GM18505 (cell line): ENCODE data around the gene ALK.

Experiments used
- ATAC-seq: cut with Tn5 transposase; IDR thresholded peaks from one replicate; pipeline ENCODE4 v1.9.1; 2021; ENCODE audit not compliant: unreplicated experiment
- POLR2A ChIP-seq: IDR thresholded peaks from 4 replicates; pipeline ENCODE4 v1.6.1; 2011; ENCODE audit warnings: borderline replicate concordance; ENCODE audit not compliant: insufficient read depth, insufficient read length; ENCODE audit errors: extremely low read depth

ALK gene

DNA sequence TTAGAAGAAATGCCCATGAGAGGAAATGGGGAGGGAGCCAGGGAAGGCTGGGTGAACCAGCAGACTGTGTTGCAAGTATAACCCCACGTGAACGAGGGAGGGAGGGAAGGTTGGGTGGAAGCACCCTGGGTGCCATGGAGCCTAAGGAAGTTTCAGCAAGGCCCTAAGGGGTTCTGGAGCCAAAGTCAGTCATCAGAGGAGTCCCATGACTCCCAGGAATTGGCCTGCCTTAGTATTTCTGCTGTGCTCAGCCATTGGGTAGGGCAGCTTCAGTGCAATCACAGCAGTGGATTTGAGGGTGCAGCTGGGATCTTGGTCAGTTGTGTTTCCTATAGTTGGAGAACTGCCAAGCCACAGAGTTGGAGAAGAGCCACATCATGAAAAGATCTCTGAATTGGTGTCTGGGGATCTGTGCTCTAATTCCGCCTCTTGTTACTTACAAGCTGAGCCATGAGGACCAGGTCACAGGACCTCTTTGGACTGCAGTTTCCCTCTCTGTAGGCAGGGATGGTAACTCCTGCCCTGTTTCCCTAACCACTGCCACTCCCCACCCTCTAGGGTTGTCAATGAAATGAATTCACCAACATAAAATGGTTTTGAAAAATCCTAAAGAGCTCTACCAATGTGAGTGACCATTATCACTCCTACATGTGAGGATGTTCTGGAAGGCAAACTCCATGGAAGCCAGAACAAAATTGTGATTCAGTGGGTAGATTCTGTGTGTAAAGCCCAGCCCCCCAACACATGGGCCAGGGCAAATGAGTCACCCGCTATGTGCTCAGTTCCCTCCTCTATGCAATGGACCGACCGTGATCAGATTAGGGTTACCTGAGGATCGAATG is 697.3 kb downstream of the ALK start:
- TF ChIP-seq POLR2A: no peak
- ATAC-seq: no peak

DNA sequence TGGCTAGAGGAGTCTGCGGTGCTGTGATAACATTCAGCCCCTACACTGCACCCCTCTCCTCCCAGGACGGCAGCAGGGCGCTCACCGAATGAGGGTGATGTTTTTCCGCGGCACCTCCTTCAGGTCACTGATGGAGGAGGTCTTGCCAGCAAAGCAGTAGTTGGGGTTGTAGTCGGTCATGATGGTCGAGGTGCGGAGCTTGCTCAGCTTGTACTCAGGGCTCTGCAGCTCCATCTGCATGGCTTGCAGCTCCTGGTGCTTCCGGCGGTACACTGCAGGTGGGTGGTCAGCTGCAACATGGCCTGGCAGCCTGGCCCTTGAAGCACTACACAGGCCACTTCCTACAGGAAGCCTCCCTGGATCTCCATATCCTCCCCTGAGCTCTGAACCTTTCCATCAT is 698.1 kb downstream of the ALK start:
- no peak for TF ChIP-seq POLR2A
- no peak for ATAC-seq

DNA sequence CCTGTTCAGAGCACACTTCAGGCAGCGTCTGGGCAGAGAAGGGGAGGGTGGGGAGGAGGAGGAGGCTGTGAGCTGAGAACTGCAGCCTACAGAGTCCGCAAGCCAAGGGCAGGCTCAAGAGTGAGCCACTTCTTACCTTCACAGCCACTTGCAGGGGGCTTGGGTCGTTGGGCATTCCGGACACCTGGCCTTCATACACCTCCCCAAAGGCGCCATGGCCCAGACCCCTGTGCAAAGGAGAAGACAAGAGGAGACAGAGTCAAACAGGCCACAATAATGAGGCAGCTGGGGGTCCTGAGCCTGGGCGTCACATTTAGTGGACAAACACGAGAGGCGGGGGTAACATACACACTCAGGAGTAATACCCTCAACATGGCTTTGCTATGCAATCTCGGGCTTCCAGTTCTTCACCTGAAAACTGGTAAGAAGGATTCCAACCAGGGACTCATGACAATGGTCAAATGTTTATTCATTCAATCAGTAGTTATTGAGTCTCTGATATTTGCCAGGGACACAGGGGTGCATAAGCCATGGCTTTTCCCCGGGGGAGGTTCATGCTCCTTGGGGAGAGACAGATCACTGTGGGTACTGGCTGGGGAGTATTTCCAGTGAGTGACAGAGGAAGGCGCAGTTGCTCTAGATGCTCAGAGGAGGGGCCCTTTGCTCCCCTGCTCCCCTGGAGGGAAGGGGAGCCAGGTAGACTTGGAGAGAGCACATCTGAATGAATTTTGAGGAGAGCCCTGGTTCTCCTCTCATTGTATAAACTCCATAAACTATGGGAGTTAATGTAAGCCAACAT is 698.8 kb downstream of the ALK start:
- no peak for ATAC-seq
- TF ChIP-seq POLR2A: no peak

DNA sequence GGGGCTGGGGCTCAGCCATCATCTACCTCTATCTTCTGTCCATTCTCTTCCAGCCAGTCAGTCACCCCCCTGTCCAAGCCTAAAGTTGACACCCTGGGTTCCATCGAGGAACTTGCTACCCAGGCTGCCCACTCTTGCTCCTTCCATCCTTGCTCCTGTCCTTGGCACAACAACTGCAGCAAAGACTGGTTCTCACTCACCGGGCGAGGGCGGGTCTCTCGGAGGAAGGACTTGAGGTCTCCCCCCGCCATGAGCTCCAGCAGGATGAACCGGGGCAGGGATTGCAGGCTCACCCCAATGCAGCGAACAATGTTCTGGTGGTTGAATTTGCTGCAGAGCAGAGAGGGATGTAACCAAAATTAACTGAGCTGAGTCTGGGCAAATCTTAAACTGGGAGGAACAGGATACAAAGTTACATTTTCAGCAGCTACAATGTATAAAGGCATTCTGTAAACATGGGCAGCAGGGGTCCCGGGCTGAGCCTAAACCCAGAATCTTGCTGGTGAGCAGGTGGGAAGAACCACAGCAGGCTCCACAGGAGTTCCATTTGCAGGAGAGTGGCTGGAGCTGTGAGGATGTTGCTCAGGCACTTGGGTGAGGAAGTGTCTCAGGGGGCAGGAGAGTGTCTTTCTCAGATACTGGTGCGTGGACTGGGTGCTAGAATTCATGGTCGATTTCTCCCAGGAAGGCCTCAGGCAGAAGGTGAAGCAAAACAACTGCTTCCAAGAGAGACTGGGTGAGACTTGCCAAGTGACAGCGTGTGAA is 700.7 kb downstream of the ALK start:
- TF ChIP-seq POLR2A: no peak
- no peak for ATAC-seq

DNA sequence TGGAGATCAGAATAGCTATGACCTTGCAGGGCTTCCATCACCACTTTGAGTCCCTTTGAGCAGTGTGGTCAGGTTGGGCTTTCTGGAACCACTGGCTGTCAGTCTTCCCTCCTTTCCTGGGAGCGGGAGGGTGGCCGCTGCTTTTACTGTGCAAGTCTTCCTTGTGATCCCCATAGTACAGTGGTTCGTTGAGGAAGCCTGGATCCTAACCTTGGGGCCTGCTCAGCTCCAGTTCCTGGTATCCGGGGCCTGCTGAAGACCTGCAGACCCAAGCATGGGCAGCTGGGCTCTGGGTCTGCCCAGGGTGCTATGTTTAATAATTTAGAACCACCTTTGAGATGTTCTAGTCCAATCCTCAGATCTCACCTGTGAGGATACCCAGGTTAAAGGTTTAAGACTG is 702.0 kb downstream of the ALK start:
- ATAC-seq: no peak

DNA sequence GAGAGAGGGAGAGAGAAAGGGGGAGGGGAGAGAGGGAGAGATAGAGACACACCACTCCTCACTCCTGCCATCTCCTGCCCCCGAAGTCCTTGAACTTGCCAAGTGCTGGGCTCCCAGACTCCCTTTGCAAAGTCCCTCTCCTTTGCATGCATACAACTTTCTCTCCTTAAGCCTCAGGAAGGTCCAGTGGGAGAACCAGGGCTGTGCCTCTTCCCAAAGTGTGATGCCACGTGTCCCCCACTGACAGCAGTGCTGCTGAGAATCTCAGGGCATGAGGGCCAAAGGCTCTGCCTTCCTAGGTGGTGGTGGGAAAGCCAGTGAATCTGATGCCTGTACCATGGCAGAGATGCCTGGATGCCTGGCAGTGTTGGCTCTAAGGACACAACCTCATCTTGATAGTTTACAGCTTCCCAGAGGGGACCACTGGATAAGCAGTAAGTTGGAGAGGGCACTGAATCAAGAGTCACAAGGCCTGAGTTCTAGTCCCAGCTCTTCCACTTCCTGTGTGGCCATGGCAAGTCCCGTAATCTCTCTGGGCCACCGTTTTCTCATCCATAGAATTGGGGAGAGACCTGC is 702.7 kb downstream of the ALK start:
- ATAC-seq: no peak
- no peak for TF ChIP-seq POLR2A

More for the DNA sequence above, 702.0 kb downstream of the ALK start:
- no peak for TF ChIP-seq POLR2A

DNA sequence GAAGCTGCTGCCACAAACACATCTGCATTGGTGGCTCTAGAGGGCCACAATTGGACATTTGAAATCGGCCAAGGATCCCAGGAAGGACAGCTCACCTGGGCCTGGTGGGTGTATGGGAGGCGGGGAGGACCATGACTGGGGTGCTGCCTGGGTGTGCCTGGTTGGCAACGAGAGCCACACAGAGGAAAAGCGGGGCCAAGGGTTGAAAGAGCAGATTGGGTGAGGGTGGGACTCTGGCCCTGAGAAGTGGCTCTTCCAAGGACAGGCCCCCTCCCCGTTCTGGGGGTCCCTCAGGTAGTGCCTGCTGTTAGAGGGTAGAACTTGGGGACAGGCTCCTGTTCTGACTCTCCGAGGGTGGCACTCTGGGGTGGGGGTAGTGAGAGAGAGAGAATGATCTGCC is 703.3 kb downstream of the ALK start:
- no peak for TF ChIP-seq POLR2A
- ATAC-seq: no peak

DNA sequence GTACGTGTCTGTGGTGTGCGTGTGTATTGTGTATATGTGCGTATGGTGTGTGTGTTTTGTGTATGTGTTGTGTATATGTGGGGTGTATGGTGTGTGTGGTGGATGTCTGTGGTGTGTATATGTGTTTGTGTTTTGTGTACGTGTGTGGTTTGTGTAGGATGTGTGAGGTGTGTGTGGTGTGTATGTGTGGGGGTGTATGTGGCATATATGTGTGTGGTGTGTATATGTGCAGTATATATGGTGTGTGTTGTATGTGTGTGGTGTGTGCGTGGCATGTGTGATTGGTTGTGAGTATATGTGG is 704.8 kb downstream of the ALK start:
- ATAC-seq: no peak
- TF ChIP-seq POLR2A: no peak

DNA sequence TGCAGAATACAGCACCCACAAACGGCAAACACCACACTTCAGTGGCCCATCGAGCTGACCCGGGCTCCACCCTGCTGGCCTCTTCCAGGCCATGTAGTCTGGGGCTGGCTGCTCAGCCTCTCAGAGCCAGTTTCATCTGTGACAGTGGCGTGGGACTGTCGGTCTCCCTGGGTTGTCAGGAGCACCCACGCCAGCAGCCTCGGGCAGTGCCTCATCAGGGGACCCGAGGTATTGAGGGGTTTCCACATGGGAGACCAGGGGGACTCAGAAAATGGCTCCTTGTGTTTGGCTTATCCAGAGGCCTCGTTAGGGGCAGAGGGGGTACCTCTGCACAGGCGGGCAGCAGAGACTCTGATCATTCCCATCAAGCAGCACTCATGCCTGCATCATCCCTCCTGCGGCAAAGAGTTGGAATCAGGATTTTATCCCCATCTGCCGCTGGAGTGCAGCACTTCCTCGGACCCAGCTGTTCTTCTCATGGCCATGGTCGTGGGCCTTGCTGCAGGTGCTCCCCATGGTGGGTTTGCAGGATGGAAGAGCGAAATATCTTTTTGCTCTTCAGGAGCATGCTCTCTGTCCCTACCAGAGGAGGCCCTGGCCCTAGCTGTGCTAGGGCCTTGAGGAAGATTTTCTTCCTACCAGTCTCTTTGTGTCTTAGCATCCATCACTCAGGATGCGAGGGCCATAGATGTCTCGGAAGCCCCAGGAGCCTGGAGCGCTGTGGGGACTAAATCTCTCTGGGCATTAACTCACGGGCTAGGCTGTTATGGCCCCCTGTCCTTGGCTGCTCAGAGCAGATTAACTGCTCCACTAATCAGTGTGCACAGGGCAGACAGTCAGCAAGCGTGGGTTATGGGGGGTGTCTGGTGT is 705.4 kb downstream of the ALK start:
- no peak for TF ChIP-seq POLR2A
- no peak for ATAC-seq

DNA sequence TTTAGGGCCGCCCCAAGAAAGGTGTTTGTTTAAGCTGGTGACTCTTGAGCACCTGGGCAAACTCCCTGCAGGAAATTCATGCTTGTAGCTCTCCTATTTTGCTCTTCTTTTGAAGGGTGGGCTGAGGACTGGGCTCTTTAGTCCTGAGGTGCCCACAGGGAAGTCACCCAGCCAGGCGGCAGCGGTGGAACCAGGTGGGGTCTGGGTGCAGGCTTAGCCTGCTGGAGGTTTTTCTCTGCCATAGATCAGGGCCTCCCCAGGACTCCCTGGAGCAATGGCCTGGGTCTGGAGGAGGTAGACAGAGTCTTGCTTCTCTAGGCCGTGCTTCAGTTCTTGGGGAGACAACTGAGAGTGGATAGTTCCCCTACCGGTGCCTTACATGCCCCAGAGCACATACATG is 706.3 kb downstream of the ALK start:
- ATAC-seq: no peak
- TF ChIP-seq POLR2A: no peak

DNA sequence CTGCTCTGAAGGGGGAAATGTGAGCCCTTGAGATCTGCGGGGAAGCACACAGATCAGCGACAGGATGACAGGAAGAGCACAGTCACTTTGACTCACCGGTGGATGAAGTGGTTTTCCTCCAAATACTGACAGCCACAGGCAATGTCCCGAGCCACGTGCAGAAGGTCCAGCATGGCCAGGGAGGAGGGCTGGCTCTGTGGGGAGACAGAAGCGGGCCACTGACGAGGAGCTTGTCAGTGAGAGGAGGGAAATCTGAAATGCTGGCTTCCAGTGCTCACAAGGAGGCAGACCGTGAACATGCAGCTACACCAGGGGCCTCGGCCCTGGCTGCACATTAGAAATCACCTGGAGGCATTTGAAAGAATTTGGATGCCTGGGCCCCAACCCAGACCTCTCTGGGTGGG is 707.5 kb downstream of the ALK start:
- no peak for ATAC-seq

DNA sequence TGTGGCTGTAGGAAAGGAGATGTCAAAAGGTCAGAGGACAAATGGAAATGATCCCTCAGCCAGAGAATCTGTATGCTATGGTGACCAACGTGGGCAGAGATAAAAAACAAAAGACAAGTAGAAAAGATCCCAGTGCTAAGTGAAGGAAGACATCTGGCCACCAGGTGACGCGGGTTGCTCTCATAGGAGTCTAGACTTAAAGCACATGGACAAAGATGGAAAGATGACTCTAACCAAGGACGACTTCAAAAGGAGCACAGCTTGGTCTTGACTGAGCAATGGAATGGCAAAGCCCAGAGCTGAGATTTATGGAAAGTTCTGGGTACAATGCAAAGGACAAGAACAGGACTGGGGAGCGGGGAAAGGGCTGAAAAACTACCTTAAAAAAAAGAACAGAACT is 709.4 kb downstream of the ALK start:
- no peak for TF ChIP-seq POLR2A
- no peak for ATAC-seq

More for the DNA sequence above, 707.5 kb downstream of the ALK start:
- no peak for TF ChIP-seq POLR2A
